T-cell (primary cell): ENCODE data around the gene BSG. TPM values are rescaled to one million over a fixed set of nuclear protein-coding genes. Genes with fewer than 3 reads are reported as not detected.
A peak's percentile ranks its signal among the peaks of the same experiment; 100 is the strongest.

Source experiments
- ATAC-seq, 4 experiments: fragments of 200-7000 bp in 3 of 4; fragments of 150-1000 bp in 1 of 4; cut with Tn5 transposase; replicated peaks in 1 of 4; 1 replicate in 3 of 4; 2 replicates in 1 of 4; pipeline ENCODE4 v1.10.0; 2021; ENCODE audit warnings: moderate library complexity in 3 of 4, mild to moderate bottlenecking in 2 of 4, moderate number of reproducible peaks in 1 of 4
- CTCF ChIA-PET, 2 donors: fragments of 300-600 bp; sonication (Branson Sonifier 250); formaldehyde crosslinking; loops; one replicate each; lab custom pipeline; 2022; ENCODE audit warnings: antibody characterized with exemption in 2 of 2; lab: Charles Lee
- POLR2A ChIA-PET, 2 donors: fragments of 300-600 bp; sonication (Branson Sonifier 250); formaldehyde crosslinking; loops; one replicate each; lab custom pipeline; 2022; ENCODE audit warnings: antibody characterized with exemption in 2 of 2; lab: Charles Lee
- DNase-seq, 35 experiments: peaks; one replicate each; pipeline versions ENCODE4 v3.0.0 to v3.0.0-alpha.2; 2013 to 2023
- H3K27ac ChIP-seq: one replicate; pipeline ENCODE4 v1.5.1; 2013; ENCODE audit warnings: low read length
- H3K27me3 ChIP-seq, 2 experiments: replicated peaks in 1 of 2; 1 replicate in 1 of 2; 2 replicates in 1 of 2; pipeline versions ENCODE4 v1.6.1 to v1.7.0; 2013; ENCODE audit warnings: low read length in 1 of 2, mixed read lengths in 1 of 2; ENCODE audit not compliant: control insufficient read depth in 2 of 2, insufficient read depth in 2 of 2; ENCODE audit errors: extremely low read depth in 1 of 2
- H3K36me3 ChIP-seq, 2 donors: 1 replicate in 1 of 2; 2 replicates in 1 of 2; pipeline versions ENCODE4 v1.6.1 to v1.7.0; 2013; ENCODE audit warnings: low read length in 1 of 2; ENCODE audit not compliant: control insufficient read depth in 2 of 2, insufficient read depth in 1 of 2; ENCODE audit errors: extremely low read depth in 1 of 2
- H3K4me1 ChIP-seq, 2 experiments: 1 replicate in 1 of 2; 2 replicates in 1 of 2; pipeline versions ENCODE4 v1.6.1 to v1.7.0; 2013; ENCODE audit warnings: low read length in 2 of 2, mixed read lengths in 1 of 2; ENCODE audit not compliant: insufficient read depth in 2 of 2, control insufficient read depth in 1 of 2; ENCODE audit errors: extremely low read depth in 1 of 2
- H3K4me3 ChIP-seq, 2 donors: 1 replicate in 1 of 2; 2 replicates in 1 of 2; pipeline versions ENCODE4 v1.5.1 to v1.7.0; 2013; ENCODE audit warnings: mild to moderate bottlenecking in 2 of 2, low read length in 1 of 2, moderate library complexity in 1 of 2; ENCODE audit not compliant: control insufficient read depth in 1 of 2; ENCODE audit errors: extremely low read depth in 1 of 2
- H3K9me3 ChIP-seq: 2 replicates; pipeline ENCODE4 v1.7.0; 2013
- H3K27ac Mint-ChIP-seq, 2 donors: one replicate each; pipeline ENCODE4 v1.8.0; 2020 to 2021; ENCODE audit warnings: mild to moderate bottlenecking in 2 of 2, mixed read lengths in 2 of 2
- H3K27me3 Mint-ChIP-seq, 2 donors: one replicate each; pipeline ENCODE4 v1.8.0; 2021 to 2022; ENCODE audit warnings: mixed read lengths in 2 of 2
- H3K36me3 Mint-ChIP-seq: one replicate; pipeline ENCODE4 v1.8.0; 2021; ENCODE audit warnings: mixed read lengths
- H3K4me1 Mint-ChIP-seq, 3 donors: one replicate each; pipeline ENCODE4 v1.8.0; 2020 to 2022; ENCODE audit warnings: mixed read lengths in 3 of 3, mild to moderate bottlenecking in 1 of 3
- H3K4me3 Mint-ChIP-seq, 3 donors: one replicate each; pipeline ENCODE4 v1.8.0; 2020 to 2022; ENCODE audit warnings: mild to moderate bottlenecking in 3 of 3, mixed read lengths in 3 of 3, moderate library complexity in 3 of 3
- H3K9me3 Mint-ChIP-seq, 3 donors: one replicate each; pipeline ENCODE4 v1.8.0; 2020 to 2022; ENCODE audit warnings: mixed read lengths in 3 of 3
- WGBS: methylation state at CpG from one replicate; pipeline ENCODE4 v1.1.5; 2013; ENCODE audit warnings: missing lambda C conversion rate; ENCODE audit not compliant: insufficient coverage; 5-methylcytosine and 5-hydroxymethylcytosine counted together
- total RNA-seq, 35 experiments: library from RNA in 6 of 35; stranded (reverse) in 6 of 35; fragments of 120-200 nt in 1 of 35; gene quantifications; one replicate each; pipeline versions ENCODE4 v1.2.1 to v1.2.4 and lab custom pipeline; 2013 to 2026

The BSG gene
- total RNA-seq, 5 donors from 2014 or later (not counting 1 experiment from before 2014, with no cell fraction given), result 89.3 to 165 (median 152) TPM

DNA sequence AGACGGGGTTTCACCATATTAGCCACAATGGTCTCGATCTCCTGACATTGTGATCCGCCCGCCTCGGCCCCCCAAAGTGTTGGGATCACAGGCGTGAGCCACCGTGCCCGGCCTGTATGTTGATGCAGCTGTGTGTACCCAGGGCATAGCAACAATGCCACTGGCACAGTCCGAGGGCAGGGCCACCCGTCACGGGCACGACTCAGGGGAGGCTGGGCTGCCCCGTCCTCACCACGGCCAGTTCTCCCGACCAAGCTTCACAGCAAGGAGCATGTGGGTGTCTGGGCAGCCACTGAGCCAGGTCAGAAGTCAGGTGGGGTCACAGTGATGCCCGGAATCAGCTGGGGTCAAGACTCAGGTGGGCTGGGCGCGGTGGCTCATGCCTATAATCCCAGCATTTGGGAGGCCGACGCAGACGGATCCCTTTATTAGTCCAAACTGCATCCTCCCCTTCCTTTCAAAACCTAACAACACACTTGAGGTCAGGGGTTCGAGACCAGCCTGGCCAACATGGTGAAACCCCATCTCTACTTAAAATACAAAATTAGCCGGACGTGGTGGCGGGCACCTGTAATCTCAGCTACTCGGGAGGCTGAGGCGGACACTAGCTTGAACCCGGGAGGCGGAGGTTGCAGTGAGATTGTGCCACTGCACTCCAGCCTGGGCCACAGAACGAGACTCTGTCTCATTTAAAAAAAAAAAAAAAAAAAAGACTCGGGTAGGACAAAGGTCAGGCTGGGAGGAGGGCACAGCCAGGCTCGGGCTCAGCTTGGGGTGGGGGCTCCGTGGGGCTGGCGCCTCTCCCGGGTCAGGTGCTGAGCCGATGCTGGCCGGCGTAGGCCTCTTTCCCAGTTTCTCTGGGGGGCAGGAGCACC is 42.0 kb upstream of the BSG start:
- H3K27ac Mint-ChIP-seq, result peak overlapping the region; percentile 49 to 79
- peaks cover 15 to 29% (median 20%) of the 10 kb centered on the region in 3 donors for H3K4me1 Mint-ChIP-seq
- 69% methylated on average over 31 of the region's 38 CpGs for WGBS
- no peaks in the 10 kb centered on the region for H3K9me3 Mint-ChIP-seq
- H3K36me3 ChIP-seq, result peaks cover 1 to 6% of the 10 kb centered on the region in 2 donors
- H3K9me3 ChIP-seq, result no peaks in the 10 kb centered on the region
- no peak for ATAC-seq
- no peak for DNase-seq
- peaks cover 0 to 6% of the 10 kb centered on the region in 2 donors for H3K27me3 Mint-ChIP-seq
- H3K27ac ChIP-seq, result peak overlapping the region; percentile 45
- H3K4me3 ChIP-seq, result peak overlapping the region; percentile 59 to 71
- peak overlapping the region; percentile 71 to 80 (median 75) for H3K4me3 Mint-ChIP-seq
- ChIA-PET POLR2A (interaction anchor here in 1 of 2 donors (0.6 kb wide), 1 partner anchor 469 kb away, joined by 3 read pairs; no protein-coding TSS in a partner anchor), CTCF (interaction anchor here (0.6 to 3.9 kb wide), 2 partner anchors 20 to 22 kb away, joined by 3 to 36 read pairs; no protein-coding TSS in a partner anchor)
- H3K36me3 Mint-ChIP-seq, result no peaks in the 10 kb centered on the region
- H3K4me1 ChIP-seq, result peaks cover 6 to 41% of the 10 kb centered on the region in 2 experiments
- H3K27me3 ChIP-seq, result peaks cover 0 to 23% of the 10 kb centered on the region in 2 experiments

DNA sequence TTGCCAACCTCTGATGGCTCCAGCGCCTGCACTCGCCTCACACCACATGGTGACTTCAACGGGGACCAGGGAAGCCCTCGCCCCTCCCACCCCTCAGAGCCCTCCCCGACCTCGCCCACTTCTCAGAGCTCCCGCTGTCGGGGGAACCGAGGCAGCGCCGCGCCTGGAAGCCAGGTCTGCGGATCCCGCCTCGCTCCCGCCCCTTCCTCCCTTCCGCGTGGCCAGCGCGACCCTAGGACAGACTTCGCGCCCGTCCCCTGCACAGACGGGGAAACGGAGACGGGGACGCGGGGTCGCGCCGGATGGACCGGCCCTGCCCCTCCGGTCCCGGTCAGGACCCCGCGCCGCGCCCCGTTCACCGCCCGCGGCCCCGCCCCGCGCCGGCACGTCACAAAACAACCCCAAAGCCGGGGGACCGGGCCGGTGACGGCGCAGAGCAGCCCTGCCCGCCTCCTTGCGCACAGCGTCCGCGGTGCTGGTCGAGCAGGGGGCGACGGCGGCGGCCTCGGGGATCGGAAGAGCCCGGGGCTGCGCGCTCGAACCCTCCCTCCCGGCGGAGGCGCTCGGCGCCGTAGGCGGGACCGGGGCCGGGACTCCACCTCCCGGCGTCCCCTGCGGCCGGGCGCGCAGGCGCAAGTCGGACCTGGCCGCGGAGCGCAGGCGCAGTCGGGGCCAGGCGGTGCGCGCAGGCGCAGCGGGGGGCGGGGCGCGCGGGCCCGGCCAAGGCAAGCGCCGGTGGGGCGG is 41.2 kb upstream of the BSG start:
- H3K27me3 ChIP-seq, result peaks cover 0 to 19% of the 10 kb centered on the region in 2 experiments
- ChIA-PET CTCF (interaction anchor here (0.6 to 3.9 kb wide), 7 partner anchors 20 to 1033 kb away, joined by 3 to 36 read pairs (median 3); no protein-coding TSS in a partner anchor), POLR2A (interaction anchor here in 1 of 2 donors (0.6 kb wide), 2 partner anchors 12 to 20 kb away, joined by 5 to 6 read pairs; no protein-coding TSS in a partner anchor)
- Mint-ChIP-seq H3K36me3 (no peaks in the 10 kb centered on the region), H3K27ac (peak overlapping the region; percentile 49 to 79), H3K27me3 (peaks cover 0 to 3% of the 10 kb centered on the region in 2 donors), H3K9me3 (no peaks in the 10 kb centered on the region), H3K4me3 (peak overlapping the region; percentile 75 to 86 (median 80)), H3K4me1 (peaks cover 15 to 27% (median 19%) of the 10 kb centered on the region in 3 donors)
- peak overlapping the region; percentile 59 to 71 for H3K4me3 ChIP-seq
- H3K27ac ChIP-seq, result peak overlapping the region; percentile 45
- H3K36me3 ChIP-seq, result peaks cover 9 to 13% of the 10 kb centered on the region in 2 donors
- DNase-seq, result peak; percentile 60 to 94 (median 82)
- peaks cover 6 to 44% of the 10 kb centered on the region in 2 experiments for H3K4me1 ChIP-seq
- ATAC-seq, result peak; percentile 79 to 83 (median 83)
- no peaks in the 10 kb centered on the region for H3K9me3 ChIP-seq
- under 1% methylated on average over 101 of the region's 103 CpGs for WGBS

DNA sequence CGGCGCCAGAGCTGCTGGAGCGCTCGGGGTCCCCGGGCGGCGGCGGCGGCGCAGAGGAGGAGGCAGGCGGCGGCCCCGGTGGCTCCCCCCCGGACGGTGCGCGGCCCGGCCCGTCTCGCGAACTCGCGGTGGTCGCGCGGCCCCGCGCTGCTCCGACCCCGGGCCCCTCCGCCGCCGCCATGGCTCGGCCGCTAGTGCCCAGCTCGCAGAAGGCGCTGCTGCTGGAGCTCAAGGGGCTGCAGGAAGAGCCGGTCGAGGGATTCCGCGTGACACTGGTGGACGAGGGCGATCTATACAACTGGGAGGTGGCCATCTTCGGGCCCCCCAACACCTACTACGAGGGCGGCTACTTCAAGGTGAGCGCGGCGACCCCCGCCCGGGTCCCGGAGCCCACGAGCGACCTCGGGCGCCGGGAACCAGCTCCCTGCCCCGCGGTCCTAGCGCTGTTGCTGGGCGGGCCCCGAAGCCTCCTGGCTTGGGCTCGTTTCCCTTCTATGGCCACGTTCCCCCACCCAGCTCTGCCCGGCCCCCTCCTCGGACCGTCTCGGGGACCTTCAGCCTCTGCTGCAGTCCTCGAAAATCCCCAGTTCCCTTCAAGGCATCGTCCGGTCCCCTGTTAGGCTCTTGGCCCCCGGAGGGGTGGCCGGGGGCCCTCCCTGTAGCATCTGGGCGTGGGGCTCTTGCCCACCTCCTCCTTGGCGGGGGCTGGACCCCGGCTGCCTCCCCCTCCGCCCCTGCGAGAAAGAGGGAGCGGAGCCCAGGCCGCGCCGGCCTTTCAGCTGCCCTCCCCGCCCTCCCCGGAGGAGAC is 40.4 kb upstream of the BSG start, which contains the start of gene CDC34:
Gene CDC34 (plus strand): TSS at position 8 of the 808 bp plus-strand sequence. CDS start 172 bp downstream, at position 180.
- DNase-seq (peak in 1 of 35 experiments; percentile 22), ATAC-seq (peak in 3 of 4 experiments; percentile 3 to 35 (median 28))
- POLR2A ChIA-PET, result interaction anchor here (0.6 kb wide), 3 partner anchors 11 to 25 kb away, joined by 6 to 7 read pairs (median 6); partner anchors contain the start of gene TPGS1 (in 1 of the 2)
- peak within 1 kb of the TSS; percentile 49 to 79 for H3K27ac Mint-ChIP-seq
- H3K4me3 Mint-ChIP-seq, result peak within 1 kb of the TSS; percentile 82 to 86 (median 85)
- Histone ChIP-seq H3K27me3 (peaks cover 0 to 13% of the 10 kb centered on the region in 2 experiments), H3K4me3 (peak within 1 kb of the TSS; percentile 84 to 90), H3K27ac (peak within 1 kb of the TSS; percentile 45), H3K36me3 (peaks cover 11 to 20% of the 10 kb centered on the region in 2 donors), H3K4me1 (peaks cover 6 to 44% of the 10 kb centered on the region in 2 experiments), H3K9me3 (no peaks in the 10 kb centered on the region)
- H3K9me3 Mint-ChIP-seq, result no peaks in the 10 kb centered on the region
- H3K4me1 Mint-ChIP-seq, result peaks cover 15 to 27% (median 19%) of the 10 kb centered on the region in 3 donors
- no peaks in the 10 kb centered on the region for H3K27me3 Mint-ChIP-seq
- H3K36me3 Mint-ChIP-seq, result no peaks in the 10 kb centered on the region
- under 1% methylated on average over 83 of the region's 84 CpGs for WGBS
- CTCF ChIA-PET, result interaction anchor here (0.6 to 3.9 kb wide), 6 partner anchors 21 to 1033 kb away, joined by 3 to 36 read pairs (median 4); no protein-coding TSS in a partner anchor

DNA sequence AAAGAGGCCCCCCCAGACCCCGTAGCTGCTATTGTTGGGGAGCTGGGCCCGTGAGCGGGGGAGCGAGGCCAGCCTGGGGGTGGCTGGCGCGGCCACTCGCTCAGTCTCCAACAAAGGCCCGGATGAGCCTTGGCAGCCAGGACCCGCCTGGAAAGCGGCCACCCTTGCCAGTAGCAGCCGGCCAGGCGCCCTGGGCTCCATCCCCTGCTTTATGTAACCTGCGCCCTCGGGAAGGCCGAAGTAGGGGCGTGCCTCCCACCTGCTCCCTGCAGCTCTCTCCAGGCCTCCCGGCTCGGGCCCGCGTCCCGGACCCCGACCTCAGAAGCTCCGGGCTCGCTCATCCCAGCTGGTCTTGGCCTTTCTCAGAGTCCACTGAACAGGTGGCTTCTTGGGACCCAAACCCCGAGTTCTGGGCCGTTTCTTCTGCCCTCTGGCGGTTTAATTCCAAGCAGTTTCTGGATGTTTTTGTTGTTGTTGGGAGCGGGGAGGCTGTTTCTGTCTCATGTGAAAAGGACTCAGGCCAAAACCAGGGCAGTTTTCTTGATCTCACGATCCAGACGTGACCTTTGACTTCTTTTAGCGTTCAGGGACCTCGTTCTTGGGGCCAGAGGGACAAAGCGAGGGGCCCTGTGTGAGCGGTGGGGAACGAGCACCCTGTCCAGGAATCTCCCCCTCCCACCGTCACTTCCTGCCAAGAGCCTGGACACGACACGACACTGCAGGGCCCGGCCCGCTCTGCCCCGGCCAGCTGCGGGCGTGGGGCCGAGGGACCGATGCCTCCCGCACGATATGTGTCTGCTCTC is 39.6 kb upstream of the BSG start:
- DNase-seq (peak in 18 of 35 experiments; percentile 28 to 71 (median 48)), ATAC-seq (no peak)
- Histone ChIP-seq H3K4me1 (peaks cover 6 to 44% of the 10 kb centered on the region in 2 experiments), H3K4me3 (peak overlapping the region; percentile 84 to 90), H3K36me3 (peaks cover 11 to 23% of the 10 kb centered on the region in 2 donors), H3K27me3 (peaks cover 0 to 11% of the 10 kb centered on the region in 2 experiments), H3K27ac (peak overlapping the region; percentile 37), H3K9me3 (no peaks in the 10 kb centered on the region)
- Mint-ChIP-seq H3K36me3 (peaks cover under 1% of the 10 kb centered on the region), H3K27ac (peak overlapping the region; percentile 66 to 89), H3K27me3 (no peaks in the 10 kb centered on the region), H3K4me3 (peak overlapping the region; percentile 82 to 86 (median 85)), H3K4me1 (peaks cover 15 to 27% (median 19%) of the 10 kb centered on the region in 3 donors), H3K9me3 (no peaks in the 10 kb centered on the region)
- WGBS, result 4% methylated on average over 45 of the region's 47 CpGs
- ChIA-PET CTCF (interaction anchor here in 1 of 2 donors (0.9 to 3.9 kb wide), 2 partner anchors 22 to 26 kb away, joined by 4 to 36 read pairs; no protein-coding TSS in a partner anchor), POLR2A (interaction anchor here in 1 of 2 donors (0.6 kb wide), 1 partner anchor 22 kb away, joined by 7 read pairs; no protein-coding TSS in a partner anchor)
